K562 (cell line): Measurements from ENCODE around the gene FANK1.

Source experiments
- ATF3 ChIP-seq, 2 experiments: fragments of 450-650 bp in 1 of 2; sonication (generic) in 1 of 2; formaldehyde crosslinking in 1 of 2; IDR thresholded peaks in 1 of 2; conservative IDR thresholded peaks in 1 of 2; 2 replicates each; pipeline versions ENCODE4 v1.6.1 to v1.8.1; 2016 to 2023; ENCODE audit warnings: mild to moderate bottlenecking in 2 of 2, moderate library complexity in 2 of 2, inconsistent platforms in 1 of 2, missing genetic modification reagents in 1 of 2
- CBX8 ChIP-seq: fragments of 200-600 bp; sonication (generic); IDR thresholded peaks from 2 replicates; pipeline ENCODE4 v1.6.1; 2012; ENCODE audit warnings: borderline replicate concordance, mixed run types, low read depth, mild to moderate bottlenecking, moderate library complexity, mixed read lengths, low read length, control low read depth, inconsistent platforms; ENCODE audit not compliant: poor library complexity, severe bottlenecking; ENCODE audit errors: extremely low read depth
- CHCHD3 ChIP-seq: fragments of 250-450 bp; sonication (Bioruptor Pico); IDR thresholded peaks from 2 replicates; pipeline ENCODE4 v2.1.2; 2022; ENCODE audit warnings: mild to moderate bottlenecking
- CHD1 ChIP-seq: fragments of 200-600 bp; sonication (generic); IDR thresholded peaks from one replicate; pipeline ENCODE4 v1.6.1; 2012; ENCODE audit warnings: mild to moderate bottlenecking, moderate library complexity, low read length, inconsistent platforms
- CTCF ChIP-seq, 3 experiments: IDR thresholded peaks in 2 of 3; conservative IDR thresholded peaks in 1 of 3; 2 replicates each; pipeline ENCODE4 v1.5.1; 2011 to 2012; ENCODE audit warnings: low read length in 3 of 3, mild to moderate bottlenecking in 3 of 3, control low read depth in 2 of 3, improper control_type of control experiment in 1 of 3, inconsistent platforms in 1 of 3, low read depth in 1 of 3, mixed read lengths in 1 of 3, moderate library complexity in 1 of 3; ENCODE audit not compliant: insufficient read depth in 2 of 3
- FOXK2 ChIP-seq, 2 experiments: fragments of 450-650 bp; IDR thresholded peaks in 1 of 2; conservative IDR thresholded peaks in 1 of 2; 2 replicates each; pipeline ENCODE4 v1.6.1; 2016; ENCODE audit warnings: low read depth in 2 of 2, mild to moderate bottlenecking in 1 of 2
- MAFF ChIP-seq: IDR thresholded peaks from 2 replicates; pipeline ENCODE4 v1.6.1; 2012; ENCODE audit warnings: low read length, improper control_type of control experiment
- POLR2A ChIP-seq: fragments of 450-650 bp; conservative IDR thresholded peaks from 2 replicates; pipeline ENCODE4 v1.6.1; 2016
- PYGO2 ChIP-seq: fragments of 450-650 bp; IDR thresholded peaks from 2 replicates; pipeline ENCODE4 v1.6.1; 2016; ENCODE audit warnings: mild to moderate bottlenecking, missing genetic modification characterization, moderate library complexity, missing compliant biosample characterization
- RBFOX2 ChIP-seq: fragments of 200-400 bp; formaldehyde crosslinking; IDR thresholded peaks from 2 replicates; pipeline ENCODE4 v1.6.1; 2017; ENCODE audit warnings: low read depth, mild to moderate bottlenecking, low read length, moderate library complexity
- SRSF9 ChIP-seq: fragments of 200-400 bp; formaldehyde crosslinking; IDR thresholded peaks from 2 replicates; pipeline ENCODE4 v1.6.1; 2017; ENCODE audit warnings: low read depth, low read length, borderline replicate concordance
- USF2 ChIP-seq: sonication (generic); formaldehyde crosslinking; IDR thresholded peaks from 2 replicates; pipeline ENCODE4 v1.5.0; 2020; ENCODE audit warnings: missing genetic modification reagents
- ZFP36 ChIP-seq: fragments of 150-350 bp; IDR thresholded peaks from 2 replicates; pipeline ENCODE4 v1.6.1; 2018; ENCODE audit warnings: low read length, low read depth; ENCODE audit not compliant: partially characterized antibody

- TF ChIP-seq CTCF (IDR thresholded peaks at IDR 0.05 in 2 of 3, conservative IDR thresholded peaks at IDR 0.05 in 1 of 3; ENCODE audit: insufficient read depth in 2 of 3, low read depth in 1 of 3, low read length in 3 of 3) = no peak
- TF ChIP-seq POLR2A = no peak
- TF ChIP-seq MAFF = no peak
- TF ChIP-seq CHCHD3 (CRISPR knock-in tag) = no peak
- TF ChIP-seq ATF3 (IDR thresholded peaks at IDR 0.05) = no peak
- TF ChIP-seq ATF3 (CRISPR knock-in tag; conservative IDR thresholded peaks at IDR 0.05) = no peak
- no peak for TF ChIP-seq PYGO2
- no peak for TF ChIP-seq CBX8
- TF ChIP-seq SRSF9 = no peak
- TF ChIP-seq USF2 (CRISPR knock-in tag) = no peak
- no peak for TF ChIP-seq FOXK2 (conservative IDR thresholded peaks at IDR 0.05 in 1 of 2, IDR thresholded peaks at IDR 0.05 in 1 of 2; ENCODE audit: low read depth in 2 of 2)
- TF ChIP-seq ZFP36 = no peak
- no peak for TF ChIP-seq CHD1
- no peak for TF ChIP-seq RBFOX2
Measured at GRCh38 chr10:126017961-126018560, 121.7 kb downstream of the FANK1 start.
